Measurements from ENCODE around the gene BRPF1.

Gene BRPF1

GRCh38 chr3:9700536-9700935 is 31.0 kb upstream of the BRPF1 start:
- Histone ChIP-seq H3K79me2 (ENCODE audit: insufficient read depth, low read length) (no peaks in the 10 kb centered on the region), H3K36me3 (ENCODE audit: insufficient read depth, low read length) (peaks cover 13% of the 10 kb centered on the region; the same call in 1 of the 2 replicates), H3K27me3 (ENCODE audit: insufficient read depth, low read length, poor library complexity, severe bottlenecking) (no peaks in the 10 kb centered on the region), H2AFZ (ENCODE audit: low read length) (no peak overlapping the region), H3K4me2 (ENCODE audit: low read depth, low read length, poor library complexity, severe bottlenecking) (no peak overlapping the region), H3K4me3 (ENCODE audit: low read length, poor library complexity, severe bottlenecking) (no peak overlapping the region), H3K9me2 (replicated peaks; ENCODE audit: low read depth, low read length) (no peaks in the 10 kb centered on the region), H3K9me3 (ENCODE audit: insufficient read depth, low read depth, low read length) (no peaks in the 10 kb centered on the region), H3K9ac (ENCODE audit: low read depth, low read length, poor library complexity, severe bottlenecking) (no peak overlapping the region), H3K4me1 (ENCODE audit: insufficient read depth, low read length, poor library complexity, severe bottlenecking) (no peaks in the 10 kb centered on the region), H3F3A (ENCODE audit: low read depth) (no peaks in the 10 kb centered on the region), H4K20me1 (ENCODE audit: insufficient read depth, low read length, poor library complexity, severe bottlenecking) (no peaks in the 10 kb centered on the region)
- TF ChIP-seq CTCF (conservative IDR thresholded peaks at IDR 0.05; ENCODE audit: low read length) (no peak), EZH2phosphoT487 (IDR thresholded peaks at IDR 0.05; ENCODE audit: borderline replicate concordance) (no peak)

- TF ChIP-seq EZH2phosphoT487 (IDR thresholded peaks at IDR 0.05; ENCODE audit: borderline replicate concordance), result no peak
- no peak for TF ChIP-seq CTCF (conservative IDR thresholded peaks at IDR 0.05; ENCODE audit: low read length)
- no peak overlapping the region for H3K4me2 ChIP-seq (ENCODE audit: low read depth, low read length, poor library complexity, severe bottlenecking)
- no peaks in the 10 kb centered on the region for H3K9me2 ChIP-seq (replicated peaks; ENCODE audit: low read depth, low read length)
- H3K4me1 ChIP-seq (ENCODE audit: insufficient read depth, low read length, poor library complexity, severe bottlenecking), result no peaks in the 10 kb centered on the region
- no peaks in the 10 kb centered on the region for H3K79me2 ChIP-seq (ENCODE audit: insufficient read depth, low read length)
- H3K4me3 ChIP-seq (ENCODE audit: low read length, poor library complexity, severe bottlenecking), result no peak overlapping the region
- no peaks in the 10 kb centered on the region for H3F3A ChIP-seq (ENCODE audit: low read depth)
- peaks cover 13% of the 10 kb centered on the region; the same call in 1 of the 2 replicates for H3K36me3 ChIP-seq (ENCODE audit: insufficient read depth, low read length)
- H3K27me3 ChIP-seq (ENCODE audit: insufficient read depth, low read length, poor library complexity, severe bottlenecking), result no peaks in the 10 kb centered on the region
- H3K9ac ChIP-seq (ENCODE audit: low read depth, low read length, poor library complexity, severe bottlenecking), result no peak overlapping the region
- no peak overlapping the region for H2AFZ ChIP-seq (ENCODE audit: low read length)
- H3K9me3 ChIP-seq (ENCODE audit: insufficient read depth, low read depth, low read length), result no peaks in the 10 kb centered on the region
- no peaks in the 10 kb centered on the region for H4K20me1 ChIP-seq (ENCODE audit: insufficient read depth, low read length, poor library complexity, severe bottlenecking)
Measured at GRCh38 chr3:9701006-9701405, 30.5 kb upstream of the BRPF1 start.

- H3K36me3 ChIP-seq (ENCODE audit: insufficient read depth, low read length), result peaks cover 13% of the 10 kb centered on the region; the same call in 1 of the 2 replicates
- H2AFZ ChIP-seq (ENCODE audit: low read length), result no peak overlapping the region
- H3K27me3 ChIP-seq (ENCODE audit: insufficient read depth, low read length, poor library complexity, severe bottlenecking), result no peaks in the 10 kb centered on the region
- H3K9me3 ChIP-seq (ENCODE audit: insufficient read depth, low read depth, low read length), result no peaks in the 10 kb centered on the region
- H3F3A ChIP-seq (ENCODE audit: low read depth), result no peaks in the 10 kb centered on the region
- no peaks in the 10 kb centered on the region for H3K9me2 ChIP-seq (replicated peaks; ENCODE audit: low read depth, low read length)
- no peak for TF ChIP-seq EZH2phosphoT487 (IDR thresholded peaks at IDR 0.05; ENCODE audit: borderline replicate concordance)
- TF ChIP-seq CTCF (conservative IDR thresholded peaks at IDR 0.05; ENCODE audit: low read length), result no peak
- no peak overlapping the region for H3K4me2 ChIP-seq (ENCODE audit: low read depth, low read length, poor library complexity, severe bottlenecking)
- H4K20me1 ChIP-seq (ENCODE audit: insufficient read depth, low read length, poor library complexity, severe bottlenecking), result no peaks in the 10 kb centered on the region
- no peak overlapping the region for H3K9ac ChIP-seq (ENCODE audit: low read depth, low read length, poor library complexity, severe bottlenecking)
- no peak overlapping the region for H3K4me3 ChIP-seq (ENCODE audit: low read length, poor library complexity, severe bottlenecking)
- H3K4me1 ChIP-seq (ENCODE audit: insufficient read depth, low read length, poor library complexity, severe bottlenecking), result no peaks in the 10 kb centered on the region
- no peaks in the 10 kb centered on the region for H3K79me2 ChIP-seq (ENCODE audit: insufficient read depth, low read length)
Measured at GRCh38 chr3:9701711-9702110, 29.8 kb upstream of the BRPF1 start.

Measured in Loucy (cell line).